Activated naive CD4-positive, alpha-beta T cell treated with anti-CD3 and anti-CD28 coated beads, Interleukin-2, amount 50 U/mL, for 24 hours (primary cell): ENCODE data around the gene ENPEP.
"Not testable (repeated sequence)": the region's sequence is repeated elsewhere in the genome, so short reads cannot be mapped to it uniquely, and the experiment has no call there.

Experiments used
- H3K27ac Mint-ChIP-seq: one replicate; pipeline ENCODE4 v1.8.0; 2021; ENCODE audit warnings: mild to moderate bottlenecking, mixed read lengths
- H3K27me3 Mint-ChIP-seq: one replicate; pipeline ENCODE4 v1.8.0; 2021; ENCODE audit warnings: mixed read lengths
- H3K36me3 Mint-ChIP-seq: one replicate; pipeline ENCODE4 v1.8.0; 2021; ENCODE audit warnings: mixed read lengths
- H3K4me1 Mint-ChIP-seq: one replicate; pipeline ENCODE4 v1.8.0; 2021; ENCODE audit warnings: mixed read lengths
- H3K4me3 Mint-ChIP-seq: one replicate; pipeline ENCODE4 v1.8.0; 2021; ENCODE audit warnings: mild to moderate bottlenecking, mixed read lengths
- H3K9me3 Mint-ChIP-seq: one replicate; pipeline ENCODE4 v1.8.0; 2021; ENCODE audit warnings: mixed read lengths

ENPEP gene

GRCh38 chr4:110475881-110476818 is at the start of gene ENPEP:
ENPEP (plus strand) TSS chr4:110476155; CDS start chr4:110476415, 260 bp downstream.
- Mint-ChIP-seq H3K4me3 (no peak within 1 kb of the TSS), H3K27ac (no peak within 1 kb of the TSS), H3K36me3 (peaks cover 1% of the 10 kb centered on the region), H3K9me3 (no peaks in the 10 kb centered on the region), H3K27me3 (peaks cover 20% of the 10 kb centered on the region), H3K4me1 (no peaks in the 10 kb centered on the region)

GRCh38 chr4:110431805-110432204 is 44.1 kb upstream of the ENPEP start:
- H3K27ac Mint-ChIP-seq, H3K4me3 Mint-ChIP-seq, H3K36me3 Mint-ChIP-seq, H3K9me3 Mint-ChIP-seq, H3K27me3 Mint-ChIP-seq, H3K4me1 Mint-ChIP-seq: not testable (repeated sequence)

- peaks cover 13% of the 10 kb centered on the region for H3K27me3 Mint-ChIP-seq
- not testable (repeated sequence) for H3K4me1 Mint-ChIP-seq
These were observed 38.7 kb upstream of the ENPEP start for GRCh38 chr4:110437292-110437691.

GRCh38 chr4:110439209-110439608 is 36.7 kb upstream of the ENPEP start:
- not testable (repeated sequence) for H3K27ac Mint-ChIP-seq, H3K4me1 Mint-ChIP-seq, H3K36me3 Mint-ChIP-seq, H3K9me3 Mint-ChIP-seq, H3K4me3 Mint-ChIP-seq
- peaks cover 23% of the 10 kb centered on the region for H3K27me3 Mint-ChIP-seq

More at GRCh38 chr4:110437292-110437691, 38.7 kb upstream of the ENPEP start:
- H3K36me3 Mint-ChIP-seq, H3K9me3 Mint-ChIP-seq, H3K4me3 Mint-ChIP-seq, H3K27ac Mint-ChIP-seq: not testable (repeated sequence)

- H3K36me3 Mint-ChIP-seq, result no peaks in the 10 kb centered on the region
- H3K4me1 Mint-ChIP-seq, result no peaks in the 10 kb centered on the region
- no peaks in the 10 kb centered on the region for H3K9me3 Mint-ChIP-seq
- no peak overlapping the region for H3K4me3 Mint-ChIP-seq
- H3K27me3 Mint-ChIP-seq, result peaks cover 23% of the 10 kb centered on the region
- no peak overlapping the region for H3K27ac Mint-ChIP-seq
These were observed 33.6 kb upstream of the ENPEP start for GRCh38 chr4:110442309-110442708.

- Mint-ChIP-seq H3K36me3 (no peaks in the 10 kb centered on the region), H3K4me3 (no peak overlapping the region), H3K27ac (no peak overlapping the region)
These were observed 33.2 kb upstream of the ENPEP start for GRCh38 chr4:110442788-110443187.

GRCh38 chr4:110449947-110450346 is 26.0 kb upstream of the ENPEP start:
- Mint-ChIP-seq H3K4me3 (no peak overlapping the region), H3K4me1 (no peaks in the 10 kb centered on the region), H3K27me3 (peaks cover 2% of the 10 kb centered on the region), H3K27ac (no peak overlapping the region), H3K9me3 (no peaks in the 10 kb centered on the region), H3K36me3 (no peaks in the 10 kb centered on the region)

More at GRCh38 chr4:110442788-110443187, 33.2 kb upstream of the ENPEP start:
- H3K27me3 Mint-ChIP-seq, result peaks cover 19% of the 10 kb centered on the region
- no peaks in the 10 kb centered on the region for H3K9me3 Mint-ChIP-seq
- H3K4me1 Mint-ChIP-seq, result no peaks in the 10 kb centered on the region

GRCh38 chr4:110452546-110452945 is 23.4 kb upstream of the ENPEP start:
- Mint-ChIP-seq H3K27me3 (peaks cover 5% of the 10 kb centered on the region), H3K27ac (no peak overlapping the region), H3K9me3 (no peaks in the 10 kb centered on the region), H3K4me3 (no peak overlapping the region), H3K36me3 (no peaks in the 10 kb centered on the region), H3K4me1 (no peaks in the 10 kb centered on the region)

- Mint-ChIP-seq H3K27ac (no peak overlapping the region), H3K27me3 (peaks cover 6% of the 10 kb centered on the region), H3K9me3 (no peaks in the 10 kb centered on the region), H3K36me3 (no peaks in the 10 kb centered on the region), H3K4me1 (no peaks in the 10 kb centered on the region), H3K4me3 (no peak overlapping the region)
These were observed 21.5 kb upstream of the ENPEP start for GRCh38 chr4:110454441-110454840.

GRCh38 chr4:110458494-110459266 is 17.3 kb upstream of the ENPEP start:
- Mint-ChIP-seq H3K27ac (no peak overlapping the region), H3K4me1 (no peaks in the 10 kb centered on the region), H3K9me3 (no peaks in the 10 kb centered on the region), H3K4me3 (no peak overlapping the region), H3K36me3 (no peaks in the 10 kb centered on the region), H3K27me3 (peaks cover 11% of the 10 kb centered on the region)

- Mint-ChIP-seq H3K27ac (no peak overlapping the region), H3K9me3 (no peaks in the 10 kb centered on the region), H3K4me3 (no peak overlapping the region), H3K4me1 (no peaks in the 10 kb centered on the region), H3K27me3 (peaks cover 11% of the 10 kb centered on the region), H3K36me3 (no peaks in the 10 kb centered on the region)
These were observed 15.7 kb upstream of the ENPEP start for GRCh38 chr4:110460074-110460746.

GRCh38 chr4:110467400-110467799 is 8.6 kb upstream of the ENPEP start:
- H3K36me3 Mint-ChIP-seq, result peaks cover 4% of the 10 kb centered on the region

GRCh38 chr4:110472583-110473329 is 3.2 kb upstream of the ENPEP start:
- Mint-ChIP-seq H3K4me3 (no peak overlapping the region), H3K4me1 (peaks cover under 1% of the 10 kb centered on the region)

More at GRCh38 chr4:110467400-110467799, 8.6 kb upstream of the ENPEP start:
- H3K27me3 Mint-ChIP-seq, result peaks cover 6% of the 10 kb centered on the region
- no peak overlapping the region for H3K4me3 Mint-ChIP-seq
- peaks cover 10% of the 10 kb centered on the region for H3K4me1 Mint-ChIP-seq
- H3K9me3 Mint-ChIP-seq, result peaks cover 11% of the 10 kb centered on the region
- H3K27ac Mint-ChIP-seq, result no peak overlapping the region

GRCh38 chr4:110474481-110474880 is 1.5 kb upstream of the ENPEP start:
- H3K4me3 Mint-ChIP-seq, result no peak overlapping the region
- H3K27me3 Mint-ChIP-seq, result peaks cover 19% of the 10 kb centered on the region
- peaks cover 3% of the 10 kb centered on the region for H3K9me3 Mint-ChIP-seq
- H3K36me3 Mint-ChIP-seq, result peaks cover 1% of the 10 kb centered on the region
- no peak overlapping the region for H3K27ac Mint-ChIP-seq
- no peaks in the 10 kb centered on the region for H3K4me1 Mint-ChIP-seq

More at GRCh38 chr4:110472583-110473329, 3.2 kb upstream of the ENPEP start:
- Mint-ChIP-seq H3K27ac (no peak overlapping the region), H3K36me3 (peaks cover 4% of the 10 kb centered on the region), H3K9me3 (peaks cover 11% of the 10 kb centered on the region), H3K27me3 (peaks cover 14% of the 10 kb centered on the region)

GRCh38 chr4:110475080-110475479 is 875 bp upstream of the ENPEP start:
- not testable (repeated sequence) for H3K36me3 Mint-ChIP-seq, H3K4me3 Mint-ChIP-seq, H3K9me3 Mint-ChIP-seq, H3K27ac Mint-ChIP-seq, H3K4me1 Mint-ChIP-seq
- peaks cover 17% of the 10 kb centered on the region for H3K27me3 Mint-ChIP-seq
